IMR-90 (cell line): ENCODE data around the gene AMZ1. TPM values are rescaled to one million over a fixed set of nuclear protein-coding genes. Genes with fewer than 3 reads are reported as not detected.

Experiments
- ATAC-seq: fragments of 200-7000 bp; cut with Tn5 transposase; 2 replicates; pipeline ENCODE4 v1.9.1; 2020; ENCODE audit warnings: low read depth, mild to moderate bottlenecking, moderate library complexity
- BruUV-seq: library from RNA; stranded (reverse); fragments of 400-500 nt; replicated peaks from 2 replicates; lab custom pipeline; 2021; lab: Mats Ljungman, UMichigan
- CTCF ChIA-PET: fragments of 300-600 bp; formaldehyde crosslinking; extraction: SDS; loops from one replicate; lab custom pipeline; 2021; ENCODE audit warnings: antibody characterized with exemption; lab: Yijun Ruan, JAX
- POLR2A ChIA-PET: fragments of 300-600 bp; sonication (Branson Sonifier 250); formaldehyde crosslinking; loops from one replicate; lab custom pipeline; 2022; ENCODE audit warnings: antibody characterized with exemption; ENCODE audit not compliant: unreplicated experiment; lab: Charles Lee
- DNase-seq: peaks from one replicate; pipeline ENCODE4 v3.0.0; 2013
- H2AFZ ChIP-seq: replicated peaks from 2 replicates; pipeline ENCODE3; 2013; ENCODE audit warnings: low read length, mild to moderate bottlenecking; ENCODE audit not compliant: poor library complexity
- H2AK5ac ChIP-seq: 2 replicates; pipeline ENCODE4 v1.6.1; 2013; ENCODE audit warnings: low read depth, low read length, inconsistent platforms
- H2AK9ac ChIP-seq: replicated peaks from 2 replicates; pipeline ENCODE3; 2013; ENCODE audit warnings: mild to moderate bottlenecking, low read depth, low read length, moderate library complexity; ENCODE audit not compliant: poor library complexity
- H2BK120ac ChIP-seq: 2 replicates; pipeline ENCODE4 v1.6.1; 2013; ENCODE audit warnings: low read depth, low read length, inconsistent platforms
- H2BK15ac ChIP-seq: 3 replicates; pipeline ENCODE4 v1.6.1; 2013; ENCODE audit warnings: low read depth, low read length, inconsistent platforms
- H2BK20ac ChIP-seq: 2 replicates; pipeline ENCODE4 v1.6.1; 2013; ENCODE audit warnings: low read depth, mild to moderate bottlenecking, inconsistent platforms, low read length, moderate library complexity
- H2BK5ac ChIP-seq: 2 replicates; pipeline ENCODE4 v1.6.1; 2013; ENCODE audit warnings: mild to moderate bottlenecking, low read depth, low read length, inconsistent platforms; ENCODE audit not compliant: poor library complexity, severe bottlenecking
- H3K14ac ChIP-seq: replicated peaks from 2 replicates; pipeline ENCODE4 v1.6.1; 2013; ENCODE audit warnings: low read depth, low read length, inconsistent platforms
- H3K18ac ChIP-seq: 2 replicates; pipeline ENCODE4 v1.6.1; 2013; ENCODE audit warnings: low read depth, low read length, control low read depth
- H3K23ac ChIP-seq: 2 replicates; pipeline ENCODE4 v1.6.1; 2013; ENCODE audit warnings: low read depth, low read length, inconsistent platforms
- H3K27ac ChIP-seq: 2 replicates; pipeline ENCODE4 v1.5.1; 2013; ENCODE audit warnings: mild to moderate bottlenecking, control low read depth, low read length; ENCODE audit not compliant: insufficient read depth
- H3K27me3 ChIP-seq: 2 replicates; pipeline ENCODE4 v1.6.1; 2013; ENCODE audit warnings: low read length; ENCODE audit not compliant: control insufficient read depth, insufficient read depth
- H3K36me3 ChIP-seq: 2 replicates; pipeline ENCODE4 v1.6.1; 2013; ENCODE audit warnings: low read length, mixed read lengths; ENCODE audit not compliant: control insufficient read depth, insufficient read depth
- H3K4ac ChIP-seq: 2 replicates; pipeline ENCODE4 v1.6.1; 2013; ENCODE audit warnings: low read depth, low read length, inconsistent platforms
- H3K4me1 ChIP-seq: 2 replicates; pipeline ENCODE4 v1.6.1; 2013; ENCODE audit warnings: low read length, mixed read lengths; ENCODE audit not compliant: control insufficient read depth, insufficient read depth
- H3K4me2 ChIP-seq: 2 replicates; pipeline ENCODE4 v1.6.1; 2013; ENCODE audit warnings: low read depth, mild to moderate bottlenecking, control low read depth, low read length, moderate library complexity
- H3K4me3 ChIP-seq: 2 replicates; pipeline ENCODE4 v1.5.1; 2013; ENCODE audit warnings: low read depth, mild to moderate bottlenecking, control low read depth, low read length, moderate library complexity; ENCODE audit not compliant: insufficient read depth
- H3K56ac ChIP-seq: 2 replicates; pipeline ENCODE4 v1.6.1; 2013; ENCODE audit warnings: low read length, inconsistent platforms; ENCODE audit not compliant: insufficient read depth; ENCODE audit errors: extremely low read depth
- H3K79me1 ChIP-seq, 2 experiments: 2 replicates each; pipeline ENCODE4 v1.6.1; 2013; ENCODE audit warnings: low read length in 2 of 2, inconsistent platforms in 1 of 2, low read depth in 1 of 2
- H3K9ac ChIP-seq: 2 replicates; pipeline ENCODE4 v1.6.1; 2013; ENCODE audit warnings: low read depth, low read length, control low read depth
- H3K9me1 ChIP-seq: 2 replicates; pipeline ENCODE4 v1.6.1; 2013; ENCODE audit warnings: low read length, inconsistent platforms; ENCODE audit not compliant: insufficient read depth
- H3K9me3 ChIP-seq: 2 replicates; pipeline ENCODE4 v1.6.1; 2013; ENCODE audit warnings: low read length; ENCODE audit not compliant: control insufficient read depth, insufficient read depth
- H4K20me1 ChIP-seq: 2 replicates; pipeline ENCODE4 v1.6.1; 2013; ENCODE audit warnings: low read length, inconsistent platforms; ENCODE audit not compliant: insufficient read depth
- H4K5ac ChIP-seq: 2 replicates; pipeline ENCODE4 v1.6.1; 2013; ENCODE audit warnings: mild to moderate bottlenecking, low read depth, low read length, control low read depth
- H4K8ac ChIP-seq, 2 experiments: 2 replicates each; pipeline ENCODE4 v1.6.1; 2013; ENCODE audit warnings: low read depth in 2 of 2, low read length in 2 of 2, control low read depth in 1 of 2, inconsistent platforms in 1 of 2
- H4K91ac ChIP-seq: 2 replicates; pipeline ENCODE4 v1.6.1; 2013; ENCODE audit warnings: low read depth, low read length, inconsistent platforms; ENCODE audit not compliant: insufficient read depth
- BHLHE40 ChIP-seq: fragments of 150-350 bp; IDR thresholded peaks from 2 replicates; pipeline ENCODE4 v1.6.1; 2016; ENCODE audit warnings: mild to moderate bottlenecking, low read depth, low read length
- ELK1 ChIP-seq: fragments of 150-350 bp; IDR thresholded peaks from 2 replicates; pipeline ENCODE4 v1.6.1; 2016; ENCODE audit warnings: low read depth, mild to moderate bottlenecking, low read length, moderate library complexity, borderline replicate concordance
- FOS ChIP-seq: fragments of 150-350 bp; IDR thresholded peaks from 2 replicates; pipeline ENCODE4 v1.6.1; 2016; ENCODE audit warnings: low read depth, low read length
- MAZ ChIP-seq: IDR thresholded peaks from 2 replicates; pipeline ENCODE4 v1.6.1; 2012; ENCODE audit warnings: low read depth, mild to moderate bottlenecking, low read length, improper control_type of control experiment, moderate library complexity, borderline replicate concordance
- NFE2L2 ChIP-seq: fragments of 150-350 bp; IDR thresholded peaks from 2 replicates; pipeline ENCODE4 v1.6.1; 2016; ENCODE audit warnings: low read depth, mild to moderate bottlenecking, low read length
- POLR2A ChIP-seq: IDR thresholded peaks from 2 replicates; pipeline ENCODE4 v1.6.1; 2012; ENCODE audit warnings: mild to moderate bottlenecking, low read depth, low read length
- RCOR1 ChIP-seq: IDR thresholded peaks from 2 replicates; pipeline ENCODE4 v1.6.1; 2012; ENCODE audit warnings: mild to moderate bottlenecking, low read length, improper control_type of control experiment; ENCODE audit not compliant: insufficient replicate concordance
- SMC3 ChIP-seq: fragments of 150-350 bp; IDR thresholded peaks from 2 replicates; pipeline ENCODE4 v1.6.1; 2016; ENCODE audit warnings: low read depth, mild to moderate bottlenecking, antibody characterized with exemption, low read length, moderate library complexity
- WGBS, 2 experiments: methylation state at CpG; one replicate each; pipeline versions ENCODE4 v1.1.5 to v1.1.7; 2013; ENCODE audit warnings: missing lambda C conversion rate in 2 of 2; ENCODE audit not compliant: insufficient read length in 1 of 2; ENCODE audit errors: extremely low coverage in 2 of 2; 5-methylcytosine and 5-hydroxymethylcytosine counted together
- dilution Hi-C: fragments of 300-500 bp; cut with HindIII; formaldehyde crosslinking; loops from one replicate; pipeline ENCODE4 v1.14.3; 2018; ENCODE audit warnings: low sequenced_read_pairs; ENCODE audit not compliant: unreplicated experiment
- in situ Hi-C: fragments of 300-500 bp; cut with MboI; formaldehyde crosslinking; loops from 3 replicates; pipeline ENCODE4 v1.14.3; 2019; ENCODE audit warnings: low sequenced_read_pairs, inconsistent platforms, mixed read lengths
- intact Hi-C: fragments of 100-400 bp; cut with micrococcal nuclease; formaldehyde crosslinking; loops from 2 replicates; pipeline ENCODE4 v1.10.0; 2022
- polyA plus RNA-seq, 3 experiments: library from polyadenylated mRNA; depleted of rRNA; stranded (reverse); fragments of >200 nt; gene quantifications; 2 replicates each; pipeline ENCODE4 v1.2.3, GENCODE V29; 2012; ENCODE audit warnings: low replicate concordance in 1 of 3
- total RNA-seq: library from RNA; depleted of rRNA; stranded (reverse); fragments of >200 nt; gene quantifications from 2 replicates; pipeline ENCODE4 v1.2.3, GENCODE V29; 2012

Gene AMZ1
- total and polyA plus RNA-seq, 2 of the 4 experiments (the other 2 are of a cell fraction) = 0.54 to 1.6 TPM

GRCh38 chr7:2729893-2730716, 42.1 kb downstream of the AMZ1 start (continued):
- no peak for TF ChIP-seq ELK1

- no peak overlapping the region for H3K14ac ChIP-seq
- intact Hi-C loops (no loop called here), in situ Hi-C loops (no loop called here), dilution Hi-C loops (no loop called here)
- no peak overlapping the region for H3K56ac ChIP-seq
- H2AFZ ChIP-seq = no peak overlapping the region
- no peak overlapping the region for H3K27ac ChIP-seq
- H2BK15ac ChIP-seq = no peak overlapping the region
- H4K5ac ChIP-seq = no peak overlapping the region
- H4K91ac ChIP-seq = no peak overlapping the region
- no peaks in the 10 kb centered on the region for H3K27me3 ChIP-seq
- H3K18ac ChIP-seq = no peak overlapping the region
- no peaks in the 10 kb centered on the region for H3K9me3 ChIP-seq
- no peak for ATAC-seq
- peaks cover 21% of the 10 kb centered on the region for H3K4me1 ChIP-seq
- H3K4ac ChIP-seq = no peak overlapping the region
- ChIA-PET CTCF (no interaction called here), POLR2A (no interaction called here)
- peaks cover 21% of the 10 kb centered on the region for H3K9me1 ChIP-seq
- no peak overlapping the region for H2BK20ac ChIP-seq
- H2BK5ac ChIP-seq = no peak overlapping the region
- TF ChIP-seq BHLHE40 (no peak), RCOR1 (no peak), NFE2L2 (no peak), MAZ (no peak), FOS (no peak), SMC3 (no peak), POLR2A (no peak)
- H3K4me3 ChIP-seq = no peak overlapping the region
- peaks cover 27% of the 10 kb centered on the region for H3K36me3 ChIP-seq
- no peak overlapping the region for H4K8ac ChIP-seq
- no peak overlapping the region for H2BK120ac ChIP-seq
- 93% methylated on average over 16 of the region's 45 CpGs; no CpG with 5 or more reads in 1 of the 2 experiments for WGBS, 2 experiments
- BruUV-seq = no TSS peak
- H3K4me2 ChIP-seq = no peak overlapping the region
- H3K23ac ChIP-seq = no peak overlapping the region
- H2AK9ac ChIP-seq = no peak overlapping the region
- peaks cover 52 to 88% of the 10 kb centered on the region in 2 experiments for H3K79me1 ChIP-seq
- H2AK5ac ChIP-seq = no peak overlapping the region
- peaks cover 21% of the 10 kb centered on the region for H4K20me1 ChIP-seq
- H3K9ac ChIP-seq = no peak overlapping the region
- no peak for DNase-seq
These were observed 43.1 kb downstream of the AMZ1 start for GRCh38 chr7:2730846-2731770.
